Body of pancreas (tissue), 4 donors: ENCODE data around the gene GIPC2.

Experiments
- POLR2A ChIP-seq, 3 donors: fragments of 450-650 bp; IDR thresholded peaks; one replicate each; pipeline ENCODE4 v1.6.1; 2016; ENCODE audit warnings: antibody characterized with exemption in 3 of 3, mild to moderate bottlenecking in 2 of 3
- TF ChIP-seq, protein P1 (sequence below), 7 experiments: fragments of 450-650 bp in 4 of 7; fragments of 200-600 bp in 3 of 7; sonication (generic) in 3 of 7; IDR thresholded peaks; one replicate each; pipeline ENCODE4 v1.5.1; 2016 to 2019; ENCODE audit warnings: antibody characterized with exemption in 7 of 7

- TF ChIP-seq, protein P1, sequence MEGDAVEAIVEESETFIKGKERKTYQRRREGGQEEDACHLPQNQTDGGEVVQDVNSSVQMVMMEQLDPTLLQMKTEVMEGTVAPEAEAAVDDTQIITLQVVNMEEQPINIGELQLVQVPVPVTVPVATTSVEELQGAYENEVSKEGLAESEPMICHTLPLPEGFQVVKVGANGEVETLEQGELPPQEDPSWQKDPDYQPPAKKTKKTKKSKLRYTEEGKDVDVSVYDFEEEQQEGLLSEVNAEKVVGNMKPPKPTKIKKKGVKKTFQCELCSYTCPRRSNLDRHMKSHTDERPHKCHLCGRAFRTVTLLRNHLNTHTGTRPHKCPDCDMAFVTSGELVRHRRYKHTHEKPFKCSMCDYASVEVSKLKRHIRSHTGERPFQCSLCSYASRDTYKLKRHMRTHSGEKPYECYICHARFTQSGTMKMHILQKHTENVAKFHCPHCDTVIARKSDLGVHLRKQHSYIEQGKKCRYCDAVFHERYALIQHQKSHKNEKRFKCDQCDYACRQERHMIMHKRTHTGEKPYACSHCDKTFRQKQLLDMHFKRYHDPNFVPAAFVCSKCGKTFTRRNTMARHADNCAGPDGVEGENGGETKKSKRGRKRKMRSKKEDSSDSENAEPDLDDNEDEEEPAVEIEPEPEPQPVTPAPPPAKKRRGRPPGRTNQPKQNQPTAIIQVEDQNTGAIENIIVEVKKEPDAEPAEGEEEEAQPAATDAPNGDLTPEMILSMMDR (IDR thresholded peaks at IDR 0.05) = no peak
- TF ChIP-seq POLR2A (IDR thresholded peaks at IDR 0.05) = no peak
Observed at GRCh38 chr1:78155121-78155520, 109.4 kb downstream of the GIPC2 start.
